22Rv1 (cell line): ENCODE measurements around the gene RAPGEF3.
A peak's percentile ranks its signal among the peaks of the same experiment; 100 is the strongest.

ENCODE experiments used
- H3K27ac ChIP-seq: fragments of 450-650 bp; 2 replicates; pipeline ENCODE4 v1.5.1; 2017
- ZFX ChIP-seq: fragments of 450-650 bp; IDR thresholded peaks from 2 replicates; pipeline ENCODE4 v1.6.1; 2017; ENCODE audit warnings: antibody characterized with exemption, borderline replicate concordance
- TF ChIP-seq, protein P1 (sequence below): fragments of 450-650 bp; IDR thresholded peaks from 2 replicates; pipeline ENCODE4 v1.5.1; 2017; ENCODE audit warnings: mild to moderate bottlenecking

RAPGEF3 gene

DNA sequence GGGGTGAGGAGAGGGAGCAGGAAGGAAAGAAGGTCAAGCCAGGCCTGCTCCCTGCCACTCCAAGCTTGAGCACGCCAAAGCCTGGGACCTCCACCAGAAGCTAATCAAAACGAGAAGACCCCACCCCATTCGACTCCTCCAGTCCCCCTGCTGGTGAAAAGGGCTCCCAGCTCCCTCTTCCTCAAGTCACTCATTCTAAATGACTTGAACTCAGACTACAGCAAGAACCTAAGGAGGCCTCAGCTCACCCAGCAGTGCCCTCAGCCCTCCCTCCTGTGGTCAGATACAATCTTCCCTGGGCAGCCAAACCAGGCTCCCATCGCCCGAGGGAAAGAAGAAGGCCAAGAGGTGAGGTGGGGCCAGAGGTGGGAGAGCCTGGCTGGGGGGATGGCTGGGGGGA is 43.6 kb upstream of the RAPGEF3 start:
- H3K27ac ChIP-seq: no peak overlapping the region
- no peak for TF ChIP-seq ZFX
- TF ChIP-seq, protein P1, sequence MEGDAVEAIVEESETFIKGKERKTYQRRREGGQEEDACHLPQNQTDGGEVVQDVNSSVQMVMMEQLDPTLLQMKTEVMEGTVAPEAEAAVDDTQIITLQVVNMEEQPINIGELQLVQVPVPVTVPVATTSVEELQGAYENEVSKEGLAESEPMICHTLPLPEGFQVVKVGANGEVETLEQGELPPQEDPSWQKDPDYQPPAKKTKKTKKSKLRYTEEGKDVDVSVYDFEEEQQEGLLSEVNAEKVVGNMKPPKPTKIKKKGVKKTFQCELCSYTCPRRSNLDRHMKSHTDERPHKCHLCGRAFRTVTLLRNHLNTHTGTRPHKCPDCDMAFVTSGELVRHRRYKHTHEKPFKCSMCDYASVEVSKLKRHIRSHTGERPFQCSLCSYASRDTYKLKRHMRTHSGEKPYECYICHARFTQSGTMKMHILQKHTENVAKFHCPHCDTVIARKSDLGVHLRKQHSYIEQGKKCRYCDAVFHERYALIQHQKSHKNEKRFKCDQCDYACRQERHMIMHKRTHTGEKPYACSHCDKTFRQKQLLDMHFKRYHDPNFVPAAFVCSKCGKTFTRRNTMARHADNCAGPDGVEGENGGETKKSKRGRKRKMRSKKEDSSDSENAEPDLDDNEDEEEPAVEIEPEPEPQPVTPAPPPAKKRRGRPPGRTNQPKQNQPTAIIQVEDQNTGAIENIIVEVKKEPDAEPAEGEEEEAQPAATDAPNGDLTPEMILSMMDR: peak; percentile 31

DNA sequence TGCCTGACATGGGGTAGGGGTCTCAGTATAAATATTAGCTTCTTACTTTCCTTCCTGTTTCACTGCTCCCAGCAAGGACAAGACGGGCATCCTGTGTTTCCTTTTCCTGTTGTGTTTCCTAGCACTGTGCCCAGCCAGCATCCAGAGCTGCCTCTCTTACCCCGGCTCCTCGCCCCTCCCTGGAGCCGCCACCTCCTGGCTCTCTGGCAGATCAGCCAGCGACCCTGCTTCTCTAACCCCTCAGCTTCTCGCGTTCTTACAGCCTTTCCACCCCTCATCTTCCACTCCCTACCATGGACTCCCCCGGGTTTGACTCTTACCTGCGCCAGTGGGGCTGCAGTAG is 43.2 kb upstream of the RAPGEF3 start:
- no peak overlapping the region for H3K27ac ChIP-seq
- no peak for TF ChIP-seq ZFX
- TF ChIP-seq, protein P1: no peak

DNA sequence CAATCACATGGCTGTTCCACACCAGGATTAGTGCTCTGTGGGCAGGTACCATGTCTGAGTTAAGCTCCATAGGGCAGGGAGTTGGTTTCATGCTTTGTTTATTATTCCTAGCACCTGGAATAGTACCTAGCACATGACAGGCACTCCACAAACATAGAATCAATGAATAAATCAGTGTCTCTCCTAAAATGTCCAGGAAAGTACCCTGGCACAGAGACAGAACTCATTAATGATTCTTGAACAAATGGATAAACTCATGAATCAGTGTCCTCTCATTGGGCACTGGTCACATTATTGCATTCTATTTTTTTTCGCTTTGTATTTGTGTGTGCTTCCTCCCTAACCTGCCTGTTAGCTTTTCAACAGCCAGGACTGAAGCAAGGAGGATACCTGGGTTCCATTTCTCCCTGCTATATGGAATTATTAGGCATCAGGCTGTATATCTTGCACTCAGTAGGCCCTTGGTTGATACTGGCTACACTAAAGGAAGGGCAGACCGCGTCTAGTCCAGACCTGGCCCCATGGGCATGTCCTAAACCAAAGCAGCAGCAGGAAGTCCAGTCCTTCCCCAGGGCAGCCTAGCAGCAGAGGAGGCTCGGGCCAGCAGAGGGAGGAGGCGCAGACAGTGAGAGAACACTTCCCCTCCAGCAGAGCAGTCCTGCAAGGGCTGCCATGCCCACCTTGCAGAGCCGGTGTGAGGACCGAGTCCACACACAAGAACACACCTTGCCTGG is 42.7 kb upstream of the RAPGEF3 start:
- no peak overlapping the region for H3K27ac ChIP-seq
- no peak for TF ChIP-seq ZFX
- TF ChIP-seq, protein P1: no peak

DNA sequence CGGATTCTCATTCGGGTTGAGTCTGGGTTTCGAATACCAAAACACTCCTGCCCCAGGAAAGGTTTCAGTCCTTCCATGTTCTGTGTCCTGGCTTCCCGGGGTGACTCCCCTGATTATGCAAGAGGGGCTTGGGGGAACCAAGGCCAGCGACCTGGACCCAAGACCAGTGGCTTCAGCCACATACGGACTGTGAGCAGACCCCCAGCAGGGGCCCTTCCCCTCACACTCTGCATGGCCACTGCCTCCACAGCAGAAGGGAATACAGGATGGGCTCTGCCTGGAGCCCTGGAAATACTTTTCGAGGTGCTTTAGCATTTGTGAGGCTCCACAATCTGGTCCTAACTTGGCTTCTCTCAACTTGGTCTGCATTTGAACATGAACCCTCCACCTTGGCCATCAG is 41.9 kb upstream of the RAPGEF3 start:
- TF ChIP-seq, protein P1: no peak
- TF ChIP-seq ZFX: no peak
- H3K27ac ChIP-seq: no peak overlapping the region

DNA sequence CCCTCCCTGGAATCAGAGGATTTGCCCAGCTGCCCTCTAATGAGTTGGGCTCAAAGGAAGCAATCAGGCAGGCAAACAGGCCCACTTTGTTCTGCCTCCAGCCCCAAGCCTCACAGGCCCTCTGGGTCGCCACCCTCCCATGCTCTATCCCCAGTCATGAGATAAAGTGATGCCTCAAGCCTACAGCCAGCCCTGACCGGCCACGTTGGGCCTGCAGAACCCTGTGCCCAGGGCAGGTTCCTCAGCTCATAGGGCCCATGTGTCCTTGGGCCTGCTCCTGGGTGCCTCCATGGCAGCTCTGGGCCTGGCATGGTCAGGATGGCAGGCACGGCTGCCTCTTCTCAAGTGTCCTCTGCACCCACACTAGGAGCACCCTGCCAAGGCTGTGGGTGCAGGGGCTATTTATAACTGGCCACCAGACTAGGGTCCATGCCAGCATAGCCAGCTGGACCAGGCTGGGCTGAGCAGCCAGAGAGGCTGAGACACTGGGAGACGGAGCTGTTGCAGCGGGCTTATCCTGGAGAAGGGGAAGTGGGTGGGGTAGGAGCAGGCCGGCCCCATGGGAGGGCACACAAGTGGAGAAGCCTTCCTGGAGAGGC is 40.8 kb upstream of the RAPGEF3 start:
- H3K27ac ChIP-seq: no peak overlapping the region
- TF ChIP-seq ZFX: no peak
- TF ChIP-seq, protein P1: no peak

DNA sequence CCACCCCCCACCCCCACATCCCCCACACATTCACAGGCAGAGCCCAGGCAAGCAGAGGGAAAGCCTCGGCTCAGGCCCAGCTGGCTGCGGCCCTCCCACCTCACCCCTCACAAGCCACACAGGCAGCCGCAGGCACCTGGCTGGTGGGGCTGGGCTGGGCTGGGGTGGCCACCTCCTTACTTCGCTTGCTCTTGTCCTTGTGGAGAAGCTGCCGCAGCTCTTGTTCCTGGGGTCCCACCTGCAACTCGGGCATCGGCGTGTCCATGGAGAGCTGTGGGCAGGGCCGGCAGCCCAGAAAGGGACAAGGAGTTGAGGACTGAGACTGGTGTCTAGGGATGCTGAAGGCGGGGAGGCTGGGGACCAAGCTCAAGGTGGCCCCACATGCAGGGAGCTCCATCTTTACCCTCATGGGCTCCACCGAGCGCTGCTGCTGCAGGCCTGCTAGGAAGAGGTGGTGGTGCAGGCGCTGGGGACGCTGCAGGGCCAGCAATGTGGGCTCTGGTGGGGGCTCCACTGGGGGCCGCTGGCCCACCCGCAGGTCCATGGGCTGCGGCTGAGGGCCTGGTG is 39.8 kb upstream of the RAPGEF3 start:
- H3K27ac ChIP-seq: no peak overlapping the region

DNA sequence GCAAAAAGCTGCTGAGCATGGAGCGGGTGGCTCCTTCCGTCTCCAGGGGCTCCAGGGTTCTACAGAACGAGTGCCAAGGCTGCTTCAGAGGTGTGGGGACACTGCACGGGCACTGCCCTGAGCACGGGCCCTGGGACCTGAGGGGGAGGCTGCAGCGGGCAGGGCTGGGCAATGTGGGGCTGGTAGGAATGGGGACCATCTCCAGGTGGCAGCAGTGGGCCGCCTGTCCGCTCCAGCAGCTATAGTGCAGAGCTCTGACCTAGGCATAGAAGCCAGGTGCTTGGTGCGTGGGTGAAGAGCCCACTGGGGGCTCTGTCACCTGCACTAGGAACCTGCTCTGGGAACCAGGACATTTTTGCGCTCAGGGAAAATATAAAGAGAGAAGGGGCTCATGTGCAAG is 38.8 kb upstream of the RAPGEF3 start:
- TF ChIP-seq, protein P1: peak; percentile 42
- no peak for TF ChIP-seq ZFX
- no peak overlapping the region for H3K27ac ChIP-seq

More for the DNA sequence above, 39.8 kb upstream of the RAPGEF3 start:
- TF ChIP-seq, protein P1: no peak
- no peak for TF ChIP-seq ZFX
